Vagina (tissue), 2 donors: ENCODE data around the gene DPP6. TPM values are rescaled to one million over a fixed set of nuclear protein-coding genes. Genes with fewer than 3 reads are reported as not detected.

ENCODE experiments used
- DNase-seq, 2 donors: peaks; one replicate each; pipeline ENCODE4 v3.0.0-alpha.2; 2017; ENCODE audit errors: extremely low spot score in 2 of 2
- H3K27ac ChIP-seq: fragments of 200-600 bp; sonication (generic); one replicate; pipeline ENCODE4 v1.5.1; 2019
- H3K27me3 ChIP-seq: fragments of 200-600 bp; sonication (generic); one replicate; pipeline ENCODE4 v1.5.1; 2019
- H3K36me3 ChIP-seq, 2 donors: fragments of 200-600 bp; sonication (generic); one replicate each; pipeline ENCODE4 v1.5.1; 2017 to 2019
- H3K4me1 ChIP-seq: fragments of 200-600 bp; sonication (generic); one replicate; pipeline ENCODE4 v1.5.1; 2019
- H3K4me3 ChIP-seq, 2 donors: fragments of 200-600 bp; sonication (generic); 1 replicate in 1 of 2; 2 replicates in 1 of 2; pipeline ENCODE4 v1.5.1; 2016 to 2019
- H3K9me3 ChIP-seq: fragments of 200-600 bp; sonication (generic); one replicate; pipeline ENCODE4 v1.5.1; 2019
- POLR2A ChIP-seq, 2 donors: fragments of 450-650 bp; IDR thresholded peaks; one replicate each; pipeline ENCODE4 v1.6.1; 2017; ENCODE audit warnings: antibody characterized with exemption in 2 of 2, mild to moderate bottlenecking in 2 of 2, moderate library complexity in 2 of 2
- POLR2AphosphoS5 ChIP-seq, 2 donors: sonication (generic); formaldehyde crosslinking; IDR thresholded peaks; one replicate each; pipeline ENCODE4 v1.9.0; 2017; ENCODE audit warnings: antibody characterized with exemption in 2 of 2, mild to moderate bottlenecking in 2 of 2, low read depth in 1 of 2; ENCODE audit not compliant: insufficient read depth in 1 of 2
- intact Hi-C: fragments of 100-400 bp; cut with DNase I; formaldehyde crosslinking; loops from one replicate; pipeline ENCODE4 v1.15.1; 2023
- total RNA-seq: library from RNA; depleted of rRNA; stranded (reverse); fragments of >200 nt; gene quantifications from one replicate; pipeline ENCODE4 v1.2.3, GENCODE V29; 2016
- TF ChIP-seq, protein P1 (sequence below), 3 experiments: fragments of 450-650 bp in 2 of 3; fragments of 200-600 bp in 1 of 3; sonication (generic) in 1 of 3; IDR thresholded peaks; one replicate each; pipeline ENCODE4 v1.5.1; 2017 to 2019; ENCODE audit warnings: antibody characterized with exemption in 3 of 3, mild to moderate bottlenecking in 2 of 3, moderate library complexity in 2 of 3

Gene DPP6
- total RNA-seq, 1 donor from 2014 or later = 7.9 TPM

DNA sequence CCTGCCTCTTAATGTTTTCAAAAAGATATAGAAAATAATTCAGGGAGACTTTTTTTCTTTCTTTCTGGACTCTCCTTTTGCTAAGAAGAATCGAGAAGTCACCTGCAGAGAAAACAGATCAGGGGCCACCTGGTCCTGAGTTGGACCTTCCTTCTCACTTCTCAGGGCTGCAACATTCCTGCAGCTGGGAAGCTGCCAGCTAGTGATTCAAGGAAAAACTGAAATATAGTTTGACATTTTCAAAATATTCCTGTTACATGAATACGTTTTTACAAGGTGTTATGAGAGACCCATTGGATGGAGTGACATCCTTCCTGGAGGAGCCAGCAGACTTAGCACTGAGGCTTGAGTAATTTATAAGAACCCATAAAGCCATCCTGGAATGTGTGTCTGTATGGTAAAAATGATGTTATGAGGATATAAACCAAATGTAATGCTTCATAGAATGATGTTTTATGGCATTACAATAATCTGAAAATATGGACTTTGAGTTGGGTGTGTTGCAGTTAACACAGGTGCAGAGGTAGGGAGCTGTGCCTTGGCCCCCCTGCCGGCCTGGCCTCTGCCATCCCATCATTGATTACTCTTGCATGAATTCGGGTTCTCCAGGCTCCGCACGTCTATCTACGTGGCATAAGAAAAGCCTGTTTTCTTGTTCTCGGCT is 801.0 kb downstream of the DPP6 start:
- Histone ChIP-seq H3K36me3 (no peaks in the 10 kb centered on the region), H3K27me3 (no peaks in the 10 kb centered on the region), H3K4me3 (no peak overlapping the region), H3K4me1 (no peaks in the 10 kb centered on the region), H3K9me3 (no peaks in the 10 kb centered on the region), H3K27ac (no peak overlapping the region)
- TF ChIP-seq POLR2AphosphoS5 (IDR thresholded peaks at IDR 0.05; ENCODE audit: insufficient read depth in 1 of 2, low read depth in 1 of 2) (no peak), POLR2A (IDR thresholded peaks at IDR 0.05) (no peak)
- TF ChIP-seq, protein P1, sequence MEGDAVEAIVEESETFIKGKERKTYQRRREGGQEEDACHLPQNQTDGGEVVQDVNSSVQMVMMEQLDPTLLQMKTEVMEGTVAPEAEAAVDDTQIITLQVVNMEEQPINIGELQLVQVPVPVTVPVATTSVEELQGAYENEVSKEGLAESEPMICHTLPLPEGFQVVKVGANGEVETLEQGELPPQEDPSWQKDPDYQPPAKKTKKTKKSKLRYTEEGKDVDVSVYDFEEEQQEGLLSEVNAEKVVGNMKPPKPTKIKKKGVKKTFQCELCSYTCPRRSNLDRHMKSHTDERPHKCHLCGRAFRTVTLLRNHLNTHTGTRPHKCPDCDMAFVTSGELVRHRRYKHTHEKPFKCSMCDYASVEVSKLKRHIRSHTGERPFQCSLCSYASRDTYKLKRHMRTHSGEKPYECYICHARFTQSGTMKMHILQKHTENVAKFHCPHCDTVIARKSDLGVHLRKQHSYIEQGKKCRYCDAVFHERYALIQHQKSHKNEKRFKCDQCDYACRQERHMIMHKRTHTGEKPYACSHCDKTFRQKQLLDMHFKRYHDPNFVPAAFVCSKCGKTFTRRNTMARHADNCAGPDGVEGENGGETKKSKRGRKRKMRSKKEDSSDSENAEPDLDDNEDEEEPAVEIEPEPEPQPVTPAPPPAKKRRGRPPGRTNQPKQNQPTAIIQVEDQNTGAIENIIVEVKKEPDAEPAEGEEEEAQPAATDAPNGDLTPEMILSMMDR (IDR thresholded peaks at IDR 0.05) = no peak
- no peak for DNase-seq
- intact Hi-C loops = no loop called here

DNA sequence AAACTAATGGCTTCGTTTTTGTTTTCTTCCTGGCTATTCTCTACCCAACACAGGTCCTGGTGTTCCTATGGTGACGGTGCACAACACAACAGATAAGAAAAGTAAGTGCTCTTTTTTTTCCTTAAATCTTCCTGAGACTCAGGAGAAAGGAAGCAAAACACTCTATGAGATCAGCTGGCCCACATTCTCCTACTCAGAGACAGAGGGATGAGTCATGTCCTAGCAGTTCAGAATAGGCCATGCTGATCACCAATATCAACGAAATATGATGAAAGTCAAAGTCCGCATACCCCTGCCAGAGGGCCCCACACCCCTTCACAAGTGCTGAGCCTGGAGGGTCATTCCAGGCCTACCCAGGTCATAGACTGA is 801.5 kb downstream of the DPP6 start:
- no peaks in the 10 kb centered on the region for H3K36me3 ChIP-seq
- no peak overlapping the region for H3K27ac ChIP-seq
- no peaks in the 10 kb centered on the region for H3K27me3 ChIP-seq
- H3K4me1 ChIP-seq = no peaks in the 10 kb centered on the region
- intact Hi-C loops = no loop called here
- H3K4me3 ChIP-seq = no peak overlapping the region
- H3K9me3 ChIP-seq = no peaks in the 10 kb centered on the region
- DNase-seq = no peak
- TF ChIP-seq, protein P1 (IDR thresholded peaks at IDR 0.05) = no peak
- no peak for TF ChIP-seq POLR2A (IDR thresholded peaks at IDR 0.05)
- TF ChIP-seq POLR2AphosphoS5 (IDR thresholded peaks at IDR 0.05; ENCODE audit: insufficient read depth in 1 of 2, low read depth in 1 of 2) = no peak

DNA sequence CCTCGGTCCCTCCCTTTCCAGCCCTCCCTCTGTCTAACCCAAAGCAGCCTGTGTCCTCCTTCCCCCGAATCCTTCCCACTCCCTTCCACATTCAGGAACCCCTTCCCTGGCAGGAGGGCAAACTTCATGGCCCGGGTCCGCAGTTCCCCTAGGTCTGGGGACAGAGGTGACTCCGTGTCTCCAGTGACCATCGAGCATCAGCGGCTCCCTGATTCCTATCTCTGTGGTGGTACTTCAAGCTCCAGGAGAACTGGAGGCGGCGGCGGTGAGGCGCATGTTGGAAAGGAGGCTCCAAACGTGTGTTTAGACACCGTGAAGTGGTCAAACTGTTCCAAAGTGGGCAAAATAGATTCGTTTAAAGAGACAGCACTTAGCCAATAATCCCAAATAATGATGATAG is 802.6 kb downstream of the DPP6 start:
- TF ChIP-seq, protein P1 (IDR thresholded peaks at IDR 0.05) = no peak
- TF ChIP-seq POLR2AphosphoS5 (IDR thresholded peaks at IDR 0.05; ENCODE audit: insufficient read depth in 1 of 2, low read depth in 1 of 2) = no peak
- no peak for TF ChIP-seq POLR2A (IDR thresholded peaks at IDR 0.05)
- H3K9me3 ChIP-seq = no peaks in the 10 kb centered on the region
- intact Hi-C loops = no loop called here
- no peaks in the 10 kb centered on the region for H3K36me3 ChIP-seq
- H3K27me3 ChIP-seq = no peaks in the 10 kb centered on the region
- H3K27ac ChIP-seq = no peak overlapping the region
- H3K4me1 ChIP-seq = no peaks in the 10 kb centered on the region
- no peak overlapping the region for H3K4me3 ChIP-seq
- no peak for DNase-seq

DNA sequence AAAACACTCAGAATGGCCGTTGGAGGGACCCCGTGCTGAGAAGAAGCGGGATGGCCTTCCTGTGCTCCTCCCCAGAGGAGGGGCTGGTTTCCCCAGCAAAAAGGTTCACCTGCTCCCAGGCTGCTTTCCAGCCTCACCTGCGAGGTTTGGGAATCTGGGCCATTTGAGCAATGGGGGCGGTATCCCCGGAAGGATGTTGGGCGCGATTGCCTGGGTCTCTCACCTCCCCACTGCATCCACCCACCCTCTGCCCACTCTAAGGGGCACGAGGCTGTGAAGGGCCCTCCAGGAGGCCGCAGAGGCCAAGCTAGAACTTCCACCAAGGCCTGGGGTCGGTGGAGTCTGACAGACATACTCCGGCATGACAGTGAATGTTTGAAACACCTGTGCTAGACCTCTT is 803.2 kb downstream of the DPP6 start:
- no peak overlapping the region for H3K27ac ChIP-seq
- H3K9me3 ChIP-seq = no peaks in the 10 kb centered on the region
- no peak overlapping the region for H3K4me3 ChIP-seq
- TF ChIP-seq POLR2AphosphoS5 (IDR thresholded peaks at IDR 0.05; ENCODE audit: insufficient read depth in 1 of 2, low read depth in 1 of 2) (no peak), POLR2A (IDR thresholded peaks at IDR 0.05) (no peak)
- TF ChIP-seq, protein P1 (IDR thresholded peaks at IDR 0.05) = no peak
- intact Hi-C loops = no loop called here
- H3K4me1 ChIP-seq = no peaks in the 10 kb centered on the region
- H3K36me3 ChIP-seq = no peaks in the 10 kb centered on the region
- H3K27me3 ChIP-seq = no peaks in the 10 kb centered on the region
- no peak for DNase-seq

DNA sequence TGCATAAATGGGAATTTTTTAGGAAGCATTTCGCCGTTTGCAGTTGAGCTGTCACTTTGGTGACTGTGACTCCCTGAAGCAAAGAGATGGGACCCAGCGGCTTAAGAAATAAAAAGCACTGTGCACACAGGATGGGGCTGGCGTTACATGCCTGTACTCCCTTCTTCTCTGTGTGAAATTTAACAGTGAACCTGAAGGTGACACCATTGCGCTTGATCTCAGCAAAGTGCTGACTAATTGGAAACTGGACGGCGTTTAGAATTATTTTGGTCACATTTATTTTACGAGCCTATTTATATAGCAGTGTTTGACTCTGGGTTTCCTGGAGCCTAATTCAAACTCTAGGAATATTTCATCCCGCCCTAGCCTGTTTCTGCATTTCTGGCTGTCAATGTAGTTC is 804.5 kb downstream of the DPP6 start:
- intact Hi-C loops = no loop called here

More for the DNA sequence above, 804.5 kb downstream of the DPP6 start:
- Histone ChIP-seq H3K27ac (no peak overlapping the region), H3K36me3 (no peaks in the 10 kb centered on the region), H3K4me3 (no peak overlapping the region), H3K27me3 (no peaks in the 10 kb centered on the region), H3K9me3 (no peaks in the 10 kb centered on the region), H3K4me1 (no peaks in the 10 kb centered on the region)
- no peak for DNase-seq
- TF ChIP-seq POLR2AphosphoS5 (IDR thresholded peaks at IDR 0.05; ENCODE audit: insufficient read depth in 1 of 2, low read depth in 1 of 2) = no peak
- TF ChIP-seq, protein P1 (IDR thresholded peaks at IDR 0.05) = no peak
- no peak for TF ChIP-seq POLR2A (IDR thresholded peaks at IDR 0.05)
